Anterior cingulate cortex (tissue), 58 donors: ENCODE data around the gene UBN2.
"Not testable (repeated sequence)": the region's sequence is repeated elsewhere in the genome, so short reads cannot be mapped to it uniquely, and the experiment has no call there.

Experiments used
- DNase-seq, 58 donors: peaks; one replicate each; lab custom pipeline; 2025; lab: John Stamatoyannopoulos, UW

UBN2 gene

DNA sequence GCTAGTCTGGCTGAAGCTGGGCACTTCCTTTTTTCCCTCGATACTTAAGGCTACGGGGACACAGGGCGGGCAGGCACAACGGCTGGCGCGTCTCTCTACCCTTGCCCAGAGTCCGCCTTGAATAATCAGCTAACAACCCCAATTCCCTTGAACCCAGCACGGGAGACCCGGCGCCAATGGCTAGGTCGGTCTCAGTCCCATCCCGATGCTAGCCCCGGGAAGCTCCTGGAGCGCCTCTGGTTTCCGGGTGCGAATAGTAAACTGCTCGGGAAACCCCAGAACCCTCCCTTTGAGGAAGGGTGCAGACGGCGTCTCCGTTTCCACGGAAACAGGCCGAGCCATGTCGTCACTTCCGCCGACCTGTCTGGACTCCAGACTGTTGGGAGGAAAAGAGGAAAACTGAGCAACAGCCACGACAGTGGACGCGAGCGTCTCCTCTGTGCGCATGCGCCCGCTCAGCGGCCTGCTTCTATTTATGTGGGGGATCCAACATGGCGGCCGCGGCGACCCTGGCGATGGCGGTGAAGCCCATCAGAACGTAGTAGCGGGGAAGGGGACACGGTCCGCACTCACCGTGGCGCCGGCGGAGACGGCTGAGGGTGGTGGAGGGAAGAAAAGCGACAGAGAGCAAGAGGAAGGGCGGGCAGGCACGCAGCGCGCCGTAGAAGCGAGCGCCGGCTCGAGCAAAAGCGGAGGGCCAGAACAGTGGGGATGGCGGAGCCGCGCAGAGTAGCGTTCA lies at the start of gene UBN2:
TSS of gene UBN2 (plus strand) at position 464 of the 739 bp plus-strand sequence. CDS start at position 712, 248 bp downstream.
- peak; percentile 75 to 99 (median 95) for DNase-seq

DNA sequence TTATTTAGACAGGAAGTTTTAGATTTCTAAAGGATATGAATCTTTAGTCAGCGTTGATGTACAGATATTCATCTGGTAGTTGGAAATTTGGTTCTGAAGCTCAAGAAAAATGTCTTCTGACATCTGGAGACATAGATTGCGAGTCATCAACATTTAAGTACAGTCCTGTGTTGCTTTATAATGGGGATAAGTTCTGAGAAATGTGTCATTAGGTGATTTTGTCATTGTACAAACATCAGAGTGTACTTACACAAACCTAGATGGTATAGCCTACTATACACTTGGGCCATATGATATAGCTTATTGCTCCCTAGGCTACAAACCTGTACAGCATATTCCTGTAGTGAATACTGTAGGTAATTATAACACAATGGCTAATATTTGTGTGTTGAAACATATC lies 49.6 kb upstream of the UBN2 start:
- no peak for DNase-seq

DNA sequence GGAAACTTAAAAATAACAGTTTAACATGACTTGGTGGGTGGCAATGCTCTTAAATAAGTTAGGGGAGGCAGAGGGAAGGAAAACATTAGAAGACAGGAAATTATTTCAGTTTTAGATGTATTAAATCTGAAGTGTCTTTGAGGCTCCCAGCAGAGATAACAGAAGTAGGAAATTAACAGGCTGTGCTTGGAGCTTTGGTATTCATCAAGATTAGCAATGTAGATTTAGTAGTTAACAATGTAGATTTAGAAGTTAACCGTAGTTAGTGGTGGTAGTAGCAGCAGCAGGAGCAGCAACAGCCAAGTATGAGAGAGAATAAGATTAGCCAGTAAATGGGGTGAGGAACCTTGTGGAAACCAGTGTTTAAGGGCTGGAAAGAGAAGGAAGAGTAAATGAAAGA lies 48.7 kb upstream of the UBN2 start:
- no peak for DNase-seq

DNA sequence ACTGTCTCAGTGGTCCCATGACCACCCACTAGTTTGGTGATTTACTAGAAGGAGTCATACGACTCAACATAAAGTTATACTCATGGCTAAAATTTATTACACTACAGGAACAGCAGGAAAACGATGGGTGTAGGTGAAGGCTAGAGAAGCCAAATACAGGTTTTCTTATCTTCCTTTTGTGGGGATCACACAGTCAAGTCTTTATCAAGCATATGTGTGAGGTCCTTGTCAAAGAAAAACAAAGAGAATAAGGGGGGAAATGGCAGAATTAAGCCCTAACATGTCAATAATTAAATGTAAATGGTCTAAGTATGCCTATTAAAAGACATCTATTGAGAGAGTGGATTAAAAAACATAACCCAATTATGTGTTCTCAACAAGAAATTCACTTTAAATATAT lies 47.8 kb upstream of the UBN2 start:
- no peak for DNase-seq

DNA sequence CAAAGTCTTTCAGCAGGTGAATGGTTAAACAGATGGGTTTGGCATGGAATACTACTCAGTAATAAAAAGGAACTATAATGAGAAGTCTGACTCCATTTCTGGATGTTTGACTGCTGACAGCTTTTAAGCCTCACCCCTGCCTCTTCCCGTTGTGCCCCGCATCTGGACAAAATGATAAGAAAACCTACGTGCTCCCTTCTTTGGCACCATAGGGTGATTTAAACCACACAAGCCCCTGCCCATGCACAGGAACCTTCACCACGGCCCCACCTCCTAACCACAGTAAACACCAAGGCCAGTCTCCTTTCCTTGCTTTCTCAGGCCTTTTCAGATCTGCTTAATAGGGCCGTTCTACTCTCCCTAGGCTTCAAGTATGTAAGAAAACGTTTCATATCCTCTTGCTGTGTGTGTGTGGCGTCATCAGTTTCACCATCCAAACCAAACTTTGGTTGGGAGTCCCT lies 47.1 kb upstream of the UBN2 start:
- no peak for DNase-seq

DNA sequence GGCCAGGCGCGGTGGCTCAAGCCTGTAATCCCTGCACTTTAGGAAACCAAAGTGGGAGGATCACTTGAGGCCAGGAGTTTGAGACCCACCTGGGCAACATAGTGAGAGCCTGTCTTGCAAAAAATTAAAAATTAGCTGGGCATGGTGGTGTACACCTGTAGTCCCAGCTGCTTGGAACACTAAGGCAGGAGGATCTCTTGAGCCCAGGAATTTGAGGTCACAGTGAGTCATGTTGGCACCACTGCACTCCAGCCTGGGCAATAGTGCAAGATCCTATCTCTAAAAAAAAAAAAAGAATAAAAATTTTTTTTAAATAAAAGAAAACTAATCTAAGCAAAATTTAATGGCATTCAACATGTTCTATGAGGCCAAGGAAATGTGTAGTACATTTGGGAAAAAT lies 44.9 kb upstream of the UBN2 start:
- DNase-seq: no peak

DNA sequence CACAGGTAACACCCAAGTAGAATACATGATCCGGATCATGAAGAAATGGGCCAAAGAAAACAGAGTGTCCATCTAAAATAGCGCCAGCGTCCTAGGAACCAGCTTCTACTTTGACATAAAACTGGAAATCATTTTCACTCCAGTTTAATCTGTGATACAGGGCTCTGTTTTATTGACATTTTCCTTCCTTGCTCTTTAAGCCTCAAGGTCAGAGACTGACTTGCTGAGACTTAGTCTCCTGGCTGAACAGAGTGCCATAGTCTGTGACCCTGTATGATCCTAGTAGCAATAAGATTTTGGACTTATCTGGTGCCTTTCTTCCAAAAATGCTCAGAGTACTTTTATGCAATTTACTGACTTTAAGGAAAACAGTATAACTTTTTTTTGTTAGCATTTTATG lies 41.7 kb upstream of the UBN2 start:
- no peak for DNase-seq

DNA sequence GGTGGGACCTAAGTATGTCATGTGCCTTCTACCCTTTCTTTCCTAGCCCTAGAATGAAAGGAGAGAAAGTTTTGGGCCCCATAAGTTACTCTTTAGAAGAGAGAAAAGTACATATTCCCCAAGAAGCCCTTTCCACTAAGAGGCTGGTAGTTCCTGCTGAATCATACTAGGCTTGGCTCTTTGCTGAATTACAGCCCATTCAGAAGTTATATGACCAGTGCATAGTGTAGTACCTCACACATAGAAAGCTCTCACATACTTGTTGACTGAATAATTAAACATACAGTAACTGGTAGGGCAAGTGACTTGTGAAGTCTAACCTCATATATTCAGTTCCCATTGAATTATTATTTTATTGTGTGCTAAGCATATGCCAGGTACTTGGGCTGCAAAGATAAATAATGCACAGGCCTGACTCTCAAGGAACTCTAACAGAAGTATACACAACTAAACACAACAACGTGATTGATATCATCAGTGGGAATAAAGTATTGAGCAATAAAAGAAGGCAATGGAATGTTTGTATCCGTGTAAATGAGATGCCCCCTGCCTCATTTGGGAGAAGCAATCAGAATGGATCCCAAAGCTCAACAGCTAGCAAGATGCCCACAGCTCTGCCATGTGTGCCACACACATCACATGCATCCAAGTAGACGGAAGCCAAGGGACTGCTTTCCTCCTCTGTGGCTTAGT lies 38.9 kb upstream of the UBN2 start:
- DNase-seq: no peak

DNA sequence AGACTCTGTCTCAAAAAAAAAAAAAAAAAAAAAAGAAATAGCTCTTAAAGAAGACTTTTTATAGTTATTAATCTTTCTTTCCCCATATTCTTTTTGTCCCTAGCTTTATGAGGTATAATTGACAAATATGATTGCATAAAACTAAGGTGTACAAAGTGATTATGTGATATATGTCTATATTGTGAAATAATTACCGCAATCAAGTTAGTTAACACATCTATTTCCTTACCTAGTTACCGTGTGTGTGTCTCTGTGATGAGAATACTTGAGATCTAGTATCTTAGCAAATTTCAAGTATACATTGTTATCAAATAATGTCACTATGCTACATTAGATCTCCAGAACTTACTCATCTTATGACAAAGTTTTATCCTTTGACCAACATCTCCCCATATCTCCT lies 30.7 kb upstream of the UBN2 start:
- DNase-seq: no peak

DNA sequence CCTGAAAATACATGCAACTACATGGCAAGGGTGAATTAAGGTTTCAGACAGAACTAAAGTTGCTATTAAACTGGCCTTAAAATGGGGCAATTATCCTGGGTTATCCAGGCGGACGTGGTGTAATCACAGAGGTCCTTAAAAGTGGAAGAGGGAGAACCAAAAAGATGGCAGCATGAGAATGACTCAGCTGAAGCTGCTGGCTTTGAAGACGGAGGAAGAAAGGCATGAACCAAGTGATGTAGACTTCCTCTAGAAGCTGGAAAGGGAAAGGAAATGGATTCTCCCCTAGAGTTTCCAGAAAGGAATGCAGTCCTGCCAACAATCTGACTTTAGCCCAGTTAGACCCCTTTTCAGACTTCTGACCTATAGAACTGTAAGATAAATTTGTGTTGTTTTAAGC lies 27.0 kb upstream of the UBN2 start:
- DNase-seq: no peak

DNA sequence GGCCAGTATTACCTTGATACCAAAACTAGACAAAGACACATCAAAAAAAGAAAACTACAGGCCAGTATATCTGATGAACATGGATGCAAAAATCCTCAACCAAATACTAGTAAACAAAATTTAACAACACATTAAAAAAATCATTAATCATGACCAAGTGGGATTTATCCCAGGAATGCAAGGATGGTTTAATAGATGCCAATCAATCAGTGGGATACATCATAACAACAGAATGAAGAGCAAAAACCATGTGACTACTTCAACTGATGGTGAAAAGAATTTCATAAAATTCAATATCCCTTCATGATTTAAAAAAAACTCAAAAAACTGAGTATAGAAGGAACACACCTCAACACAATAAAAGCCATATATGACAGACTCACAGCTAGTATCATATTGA lies 25.2 kb upstream of the UBN2 start:
- no peak for DNase-seq

DNA sequence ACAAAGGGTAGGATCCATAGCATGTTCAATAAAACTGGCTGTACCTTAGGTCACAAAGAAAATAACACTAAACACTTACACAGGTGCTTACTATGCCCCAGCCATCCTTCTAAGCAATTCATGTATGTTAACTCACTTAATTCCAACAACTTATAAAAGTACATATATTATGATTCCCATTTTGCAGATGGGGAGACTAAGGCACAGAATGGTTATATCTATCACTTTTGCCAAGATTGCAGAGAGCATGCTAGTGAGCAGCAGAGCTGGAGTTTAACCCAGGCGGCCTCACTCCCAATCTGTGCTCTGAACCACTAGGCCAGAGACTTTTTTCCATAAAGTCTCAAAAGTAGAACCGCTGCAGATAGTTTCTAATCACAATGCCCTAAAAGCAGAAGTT lies 18.9 kb upstream of the UBN2 start:
- DNase-seq: no peak

DNA sequence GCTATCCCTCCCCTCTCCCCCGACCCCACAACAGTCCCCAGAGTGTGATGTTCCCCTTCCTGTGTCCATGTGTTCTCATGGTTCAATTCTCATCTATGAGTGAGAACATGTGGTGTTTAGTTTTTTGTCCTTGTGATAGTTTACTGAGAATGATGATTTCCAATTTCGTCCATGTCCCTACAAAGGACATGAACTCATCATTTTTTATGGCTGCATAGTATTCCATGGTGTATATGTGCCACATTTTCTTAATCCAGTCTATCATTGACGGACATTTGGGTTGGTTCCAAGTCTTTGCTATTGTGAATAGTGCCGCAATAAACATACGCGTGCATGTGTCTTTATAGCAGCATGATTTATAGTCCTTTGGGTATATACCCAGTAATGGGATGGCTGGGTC lies 17.5 kb upstream of the UBN2 start:
- DNase-seq: not testable (repeated sequence)

DNA sequence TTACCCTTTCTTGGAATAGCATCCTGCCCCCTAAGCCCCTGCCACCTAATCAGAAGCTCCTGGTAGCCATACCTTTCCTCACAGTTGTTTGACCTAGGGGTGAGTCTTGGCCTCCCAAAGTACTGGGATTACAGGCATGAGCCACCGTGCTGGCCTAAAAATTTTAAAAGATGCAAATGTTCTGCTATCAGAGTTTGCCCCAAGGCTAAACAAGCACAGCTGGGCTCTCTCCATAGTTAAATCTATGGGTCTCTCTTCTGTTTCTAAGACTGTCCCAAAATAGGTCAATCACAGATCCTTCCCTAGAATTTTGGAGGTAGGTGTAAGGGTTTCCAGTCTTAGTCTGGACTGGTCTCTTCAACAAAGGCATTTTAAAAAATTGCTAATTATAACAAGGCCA lies 12.9 kb upstream of the UBN2 start:
- DNase-seq: no peak

DNA sequence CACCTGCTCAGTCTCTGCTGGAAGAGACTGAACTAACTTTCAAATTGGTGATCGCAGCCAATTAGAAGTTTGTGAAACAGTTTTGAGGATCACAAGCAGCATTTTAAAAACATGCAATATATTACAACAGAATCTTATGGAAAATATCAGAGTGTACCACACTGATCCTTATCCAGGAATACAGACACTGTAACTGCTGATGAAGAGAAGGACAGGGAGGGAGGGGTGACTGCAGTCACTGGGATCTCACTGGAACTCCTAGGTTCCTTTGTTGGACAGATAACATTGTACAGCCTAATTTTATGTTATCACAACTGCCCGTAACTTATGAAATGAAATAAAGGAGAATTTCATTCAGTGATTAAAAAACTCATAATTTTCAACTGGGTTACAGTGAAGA lies 6.8 kb upstream of the UBN2 start:
- DNase-seq: no peak

DNA sequence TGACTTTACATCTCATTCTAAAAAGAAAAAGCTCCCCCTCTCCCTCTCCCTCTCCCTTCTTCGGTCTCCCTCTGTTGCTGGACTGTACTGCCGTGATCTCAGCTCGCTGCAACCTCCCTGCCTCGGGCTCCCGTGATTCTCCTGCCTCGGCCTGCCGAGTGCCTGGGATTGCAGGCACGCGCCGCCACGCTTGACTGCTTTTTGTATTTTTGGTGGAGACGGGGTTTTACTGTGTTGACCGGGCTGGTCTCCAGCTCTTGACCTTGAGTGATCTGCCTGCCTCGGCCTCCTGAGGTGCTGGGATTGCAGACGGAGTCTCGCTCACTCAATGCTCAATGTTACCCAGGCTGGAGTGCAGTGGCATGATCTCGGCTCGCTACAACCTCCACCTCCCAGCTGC lies 6.2 kb upstream of the UBN2 start:
- not testable (repeated sequence) for DNase-seq

DNA sequence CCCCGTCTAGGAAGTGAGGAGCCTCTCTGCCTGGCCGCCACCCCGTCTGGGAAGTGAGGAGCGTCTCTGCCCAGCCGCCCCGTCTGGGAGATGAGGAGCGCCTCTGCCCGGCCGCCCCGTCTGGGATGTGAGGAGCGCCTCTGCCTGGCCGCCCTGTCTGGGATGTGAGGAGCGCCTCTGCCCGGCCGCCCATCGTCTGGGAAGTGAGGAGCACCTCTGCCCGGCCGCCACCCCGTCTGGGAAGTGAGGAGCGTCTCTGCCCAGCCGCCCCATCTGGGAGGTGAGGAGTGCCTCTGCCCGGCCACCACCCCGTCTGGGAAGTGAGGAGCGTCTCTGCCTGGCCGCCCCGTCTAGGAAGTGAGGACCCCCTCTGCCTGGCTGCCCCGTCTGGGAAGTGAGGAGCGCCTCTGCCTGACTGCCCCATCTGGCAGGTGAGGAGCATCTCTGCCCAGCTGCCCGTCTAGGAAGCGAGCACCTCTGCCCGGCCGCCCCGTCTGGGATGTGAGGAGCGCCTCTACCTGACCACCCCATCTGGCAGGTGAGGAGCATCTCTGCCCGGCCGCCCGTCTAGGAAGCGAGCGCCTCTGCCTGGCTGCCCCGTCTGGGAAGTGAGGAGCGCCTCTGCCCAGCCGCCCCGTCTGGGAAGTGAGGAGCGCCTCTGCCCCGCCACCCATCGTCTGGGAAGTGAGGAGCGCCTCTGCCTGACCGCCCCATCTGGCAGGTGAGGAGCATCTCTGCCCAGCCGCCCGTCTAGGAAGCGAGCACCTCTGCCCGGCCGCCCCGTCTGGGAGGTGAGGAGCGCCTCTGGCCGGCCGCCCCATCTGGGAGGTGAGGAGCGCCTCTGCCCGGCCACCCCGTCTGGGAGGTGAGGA lies 5.5 kb upstream of the UBN2 start:
- DNase-seq: not testable (repeated sequence)

DNA sequence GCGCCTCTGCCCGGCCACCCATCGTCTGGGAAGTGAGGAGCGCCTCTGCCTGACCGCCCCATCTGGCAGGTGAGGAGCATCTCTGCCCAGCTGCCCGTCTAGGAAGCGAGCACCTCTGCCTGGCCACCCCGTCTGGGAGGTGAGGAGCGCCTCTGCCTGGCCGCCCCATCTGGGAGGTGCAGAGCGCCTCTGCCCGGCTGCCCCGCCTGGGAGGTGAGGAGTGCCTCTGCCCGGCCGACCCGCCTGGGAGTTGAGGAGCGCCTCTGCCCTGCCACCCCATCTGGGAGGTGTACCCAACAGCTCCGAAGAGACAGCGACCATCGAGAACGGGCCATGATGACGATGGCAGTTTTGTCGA lies 4.9 kb upstream of the UBN2 start:
- DNase-seq: not testable (repeated sequence)

DNA sequence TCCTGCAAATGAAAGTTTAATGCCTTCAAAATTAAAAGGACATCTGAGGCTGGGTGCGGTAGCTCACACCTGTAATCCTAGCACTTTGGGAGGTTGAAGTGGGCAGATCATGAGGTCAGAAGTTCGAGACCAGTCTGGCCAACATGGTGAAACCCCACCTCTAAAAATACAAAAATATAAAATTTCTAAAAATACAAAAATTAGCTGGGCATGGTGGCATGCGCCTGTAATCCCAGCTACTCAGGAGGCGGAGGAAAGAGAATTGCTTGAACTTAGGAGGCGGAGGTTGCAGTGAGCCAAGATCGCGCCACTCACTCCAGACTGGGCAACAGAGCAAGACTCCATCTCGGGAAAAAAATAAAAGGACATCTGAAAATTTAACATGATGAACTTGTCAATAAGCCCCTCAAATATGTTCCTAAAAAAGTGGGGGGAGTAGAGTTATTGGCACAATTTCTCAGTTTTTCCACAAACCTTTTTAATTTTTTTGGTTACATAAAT lies 4.0 kb upstream of the UBN2 start:
- not testable (repeated sequence) for DNase-seq

DNA sequence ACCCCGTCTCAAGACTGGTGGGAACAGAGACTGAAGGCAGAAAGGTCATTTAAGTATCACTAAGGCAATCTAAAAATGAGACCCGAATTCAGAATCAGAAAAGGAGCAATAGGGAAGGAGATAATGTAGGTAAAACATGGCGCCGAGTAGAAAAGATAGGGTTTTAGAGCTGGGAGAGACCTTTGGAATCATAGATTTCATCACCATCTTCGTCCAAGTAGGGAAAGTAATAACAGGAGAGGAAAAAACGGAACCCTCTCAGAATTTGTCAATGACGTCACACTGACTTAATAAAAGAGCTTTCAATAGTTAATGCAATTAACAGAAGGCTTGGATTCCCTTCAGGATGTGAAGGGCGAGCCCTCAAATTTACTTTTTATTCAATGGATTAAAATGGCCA lies 1.0 kb upstream of the UBN2 start:
- no peak for DNase-seq

DNA sequence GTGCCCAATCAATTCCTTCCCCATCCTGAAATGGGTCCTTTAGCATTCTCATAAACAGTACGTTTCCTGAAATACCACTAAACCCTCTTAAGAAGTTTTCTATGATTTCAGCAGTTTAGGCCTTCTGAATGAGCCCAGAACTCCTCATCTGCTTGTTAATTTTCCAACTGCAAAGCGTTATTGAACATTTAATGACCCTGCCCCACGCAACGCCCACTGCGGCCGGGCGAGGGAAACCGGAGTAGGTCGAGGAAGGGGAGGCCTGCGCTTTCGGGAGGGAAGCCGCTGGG lies 608 bp upstream of the UBN2 start:
- no peak for DNase-seq
